Astrocyte of the hippocampus (primary cell): ENCODE results near the gene TMEM140.
"Not testable (repeated sequence)": the region's sequence is repeated elsewhere in the genome, so short reads cannot be mapped to it uniquely, and the experiment has no call there.

Source experiments
- DNase-seq: peaks from one replicate; pipeline ENCODE4 v3.0.0; 2011; ENCODE audit warnings: low read depth, low spot score

The TMEM140 gene

DNA sequence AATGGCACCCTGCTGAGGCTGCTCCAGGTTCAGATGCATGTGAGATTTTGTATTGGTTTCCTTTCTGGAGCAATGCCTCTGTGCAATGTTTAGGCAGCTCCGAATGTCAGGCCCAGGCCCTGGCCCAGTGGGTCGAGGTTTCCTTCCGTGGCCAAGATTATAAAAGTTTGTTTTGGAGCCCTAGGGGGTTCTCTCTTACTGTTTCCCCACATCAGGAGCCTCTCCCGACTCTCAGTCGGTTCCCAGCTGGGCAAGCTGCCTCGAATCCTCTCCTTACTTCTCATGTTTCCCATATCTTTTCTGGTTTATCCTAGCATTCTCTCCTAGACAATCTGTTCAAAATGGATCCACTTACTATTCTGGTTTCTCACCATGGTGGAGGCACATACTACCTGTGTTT is 11.0 kb downstream of the TMEM140 start:
- no peak for DNase-seq

DNA sequence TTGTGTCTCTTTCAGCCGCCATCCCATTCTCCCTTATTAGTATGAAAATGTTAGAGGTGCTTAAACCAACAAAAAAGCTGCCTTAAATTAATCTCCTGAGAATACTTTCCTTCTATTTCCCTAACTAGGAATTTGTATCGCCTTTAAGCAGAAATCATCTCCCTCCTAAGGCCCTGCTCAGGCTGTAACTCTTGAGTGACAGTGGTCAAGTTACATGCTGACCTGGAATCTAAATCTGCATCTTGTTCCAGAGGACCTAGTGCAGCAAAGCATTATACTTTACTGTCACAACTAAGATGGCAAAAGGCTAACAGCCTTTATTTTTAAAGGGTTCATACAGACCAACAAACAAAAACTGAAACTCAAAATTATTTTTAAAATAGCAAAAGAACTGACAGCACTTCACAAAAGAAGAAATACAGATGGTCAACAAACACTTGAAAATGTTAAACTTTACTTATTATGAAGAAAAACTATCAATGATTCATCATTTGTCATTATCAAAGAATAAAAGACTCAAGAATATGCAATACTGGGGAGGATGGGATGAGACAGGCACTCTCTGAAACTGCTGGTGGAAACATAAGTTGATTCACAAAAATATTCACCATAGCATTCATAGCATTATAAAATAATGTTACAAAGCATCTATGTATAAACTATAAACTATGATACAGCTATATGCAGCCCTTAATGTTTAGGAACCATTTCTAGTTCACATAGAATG is 11.7 kb downstream of the TMEM140 start:
- no peak for DNase-seq

DNA sequence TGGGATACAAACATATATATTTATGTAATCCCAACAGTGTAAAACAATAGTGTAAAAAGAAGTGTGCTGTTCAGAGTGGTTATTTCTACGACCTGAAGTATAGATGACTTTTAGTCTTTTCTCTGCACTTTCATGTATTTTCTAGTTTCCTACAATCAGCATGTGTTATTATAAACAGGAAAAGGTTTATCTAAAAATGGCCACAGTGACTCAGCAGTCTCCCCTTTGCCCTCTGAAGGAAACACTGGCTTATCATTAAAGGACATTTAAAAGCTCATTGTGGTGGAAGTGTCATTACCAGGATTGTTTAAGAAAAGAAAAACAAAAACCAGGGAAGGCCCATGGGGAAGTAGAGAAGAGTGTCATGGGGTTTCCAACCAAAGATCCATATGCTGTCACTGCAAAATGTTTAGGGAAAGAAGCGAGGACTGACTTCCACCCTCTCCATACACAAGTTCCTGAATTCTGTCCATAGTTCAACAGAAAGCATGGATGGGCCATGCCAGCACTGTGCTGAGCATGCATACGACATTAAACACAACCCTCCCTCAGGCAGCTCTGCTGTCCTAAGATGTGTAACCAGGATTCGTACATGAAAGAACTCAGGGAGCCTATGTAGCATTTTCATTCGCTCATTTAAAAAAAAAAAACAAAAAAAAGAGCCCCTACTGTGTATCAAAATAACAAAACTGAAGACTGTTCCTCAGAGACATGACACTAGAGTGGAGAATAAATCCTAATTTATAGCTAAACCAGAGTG is 12.4 kb downstream of the TMEM140 start:
- DNase-seq = peak; percentile 11

DNA sequence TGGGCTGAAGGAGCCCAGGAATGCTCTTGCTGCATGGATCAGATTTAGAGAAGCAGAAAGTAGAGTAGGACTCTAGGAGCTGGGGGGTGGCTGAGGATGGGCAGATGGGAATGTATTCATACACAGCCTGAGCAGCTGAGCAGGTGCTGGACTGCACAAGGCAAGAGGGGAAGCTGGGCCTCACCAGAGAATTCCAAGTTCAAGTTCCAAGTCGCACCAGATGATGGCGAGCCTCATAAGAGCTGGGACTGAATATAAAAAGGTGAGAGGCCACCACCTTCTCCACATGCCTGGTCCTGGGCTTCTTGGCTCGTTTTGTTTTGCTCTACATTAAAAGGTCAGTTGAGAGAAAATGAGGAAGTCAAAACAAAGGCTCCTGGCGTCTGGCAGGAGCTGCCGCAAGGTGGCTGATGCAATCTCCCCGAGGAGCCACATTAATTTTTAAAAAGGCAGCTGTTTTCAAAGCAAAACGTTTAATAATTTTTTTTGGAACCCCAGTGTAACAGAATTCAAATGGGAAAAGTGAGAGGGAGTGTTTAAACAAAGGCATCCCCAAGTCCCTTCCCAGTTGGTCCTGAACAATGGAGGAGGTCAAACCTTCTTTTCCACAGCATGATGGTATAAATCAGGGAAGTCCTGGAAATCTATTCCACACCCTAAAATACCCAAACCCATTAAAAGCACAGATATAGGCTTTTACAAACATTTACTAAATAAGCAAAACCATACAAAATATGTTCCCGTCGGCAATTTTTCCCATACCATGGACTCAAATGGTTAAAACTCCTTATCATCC is 13.2 kb downstream of the TMEM140 start:
- no peak for DNase-seq

DNA sequence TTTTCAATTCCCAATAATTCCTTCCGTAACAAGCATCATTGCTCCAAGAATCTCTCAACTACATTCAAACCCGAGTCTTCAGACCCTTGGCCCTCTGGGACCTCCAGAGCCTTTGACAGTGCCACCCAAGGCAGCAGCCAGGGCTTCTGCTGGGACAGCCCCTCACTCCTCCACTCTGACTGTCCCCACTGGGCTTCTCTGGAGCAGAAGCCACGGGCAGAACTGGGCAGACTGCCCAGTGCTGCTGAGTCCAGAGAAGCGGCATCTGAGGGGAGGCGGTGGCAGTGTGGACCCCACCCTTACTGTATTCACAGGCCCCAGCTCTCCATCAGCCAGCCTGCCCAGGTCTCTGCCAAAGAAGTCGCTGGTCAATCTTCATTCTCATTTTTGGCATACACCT is 13.8 kb downstream of the TMEM140 start:
- DNase-seq = no peak

DNA sequence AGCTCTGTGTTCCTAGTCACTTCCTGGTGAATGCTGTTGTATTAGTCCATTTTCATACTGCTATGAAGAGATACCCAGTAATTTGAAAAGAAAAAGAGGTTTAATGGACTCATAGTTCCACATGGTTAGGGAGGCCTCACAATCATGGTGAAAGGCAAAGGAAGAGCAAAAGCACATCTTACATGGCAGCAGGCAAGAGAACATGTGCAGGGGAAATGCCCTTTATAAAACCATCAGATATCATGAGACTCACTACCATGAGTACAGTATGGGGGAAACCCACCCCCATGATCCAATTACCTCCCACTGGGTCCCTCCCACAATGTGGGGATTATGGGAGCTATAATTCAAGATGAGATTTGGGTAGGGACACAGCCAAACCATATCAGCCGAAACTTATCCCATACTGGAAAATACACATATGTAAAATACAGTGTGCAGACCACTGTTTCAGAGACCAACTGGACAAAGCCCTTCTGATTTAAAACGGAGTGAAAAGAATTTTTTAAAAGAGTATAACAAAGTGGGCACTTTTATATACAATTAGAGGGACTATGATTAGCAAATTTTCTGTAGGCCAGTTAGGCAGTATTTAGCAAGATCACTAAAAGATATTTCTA is 14.6 kb downstream of the TMEM140 start:
- no peak for DNase-seq

DNA sequence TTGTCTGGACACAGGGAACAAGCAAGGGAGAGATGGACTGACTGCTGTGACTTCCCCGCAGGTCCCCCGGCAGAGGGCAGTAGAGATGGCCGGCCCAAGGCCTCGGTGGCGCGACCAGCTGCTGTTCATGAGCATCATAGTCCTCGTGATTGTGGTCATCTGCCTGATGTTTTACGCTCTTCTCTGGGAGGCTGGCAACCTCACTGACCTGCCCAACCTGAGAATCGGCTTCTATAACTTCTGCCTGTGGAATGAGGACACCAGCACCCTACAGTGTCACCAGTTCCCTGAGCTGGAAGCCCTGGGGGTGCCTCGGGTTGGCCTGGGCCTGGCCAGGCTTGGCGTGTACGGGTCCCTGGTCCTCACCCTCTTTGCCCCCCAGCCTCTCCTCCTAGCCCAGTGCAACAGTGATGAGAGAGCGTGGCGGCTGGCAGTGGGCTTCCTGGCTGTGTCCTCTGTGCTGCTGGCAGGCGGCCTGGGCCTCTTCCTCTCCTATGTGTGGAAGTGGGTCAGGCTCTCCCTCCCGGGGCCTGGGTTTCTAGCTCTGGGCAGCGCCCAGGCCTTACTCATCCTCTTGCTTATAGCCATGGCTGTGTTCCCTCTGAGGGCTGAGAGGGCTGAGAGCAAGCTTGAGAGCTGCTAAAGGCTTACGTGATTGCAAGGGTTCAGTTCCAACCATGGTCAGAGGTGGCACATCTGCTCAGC is 16.6 kb downstream of the TMEM140 start:
- no peak for DNase-seq

DNA sequence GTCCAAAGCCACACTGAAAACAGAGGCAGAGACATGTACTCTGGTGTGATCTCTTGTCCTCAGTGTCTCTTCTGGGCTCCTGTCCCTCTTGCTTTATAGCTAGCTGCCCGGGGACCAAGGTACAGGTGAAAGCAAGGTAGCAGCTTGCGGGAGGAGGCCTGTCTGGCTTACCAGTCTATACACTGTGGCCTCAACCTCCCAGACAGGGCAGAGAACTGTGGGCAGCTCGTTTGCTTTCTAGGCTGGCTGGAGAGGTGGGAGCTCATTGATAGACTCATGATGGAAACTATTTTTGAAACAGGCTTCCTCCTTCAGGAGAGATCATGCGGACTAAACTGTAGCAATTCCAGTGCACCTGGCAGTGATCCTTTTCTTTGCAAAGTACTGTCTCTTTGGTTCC is 18.0 kb downstream of the TMEM140 start:
- DNase-seq = no peak

DNA sequence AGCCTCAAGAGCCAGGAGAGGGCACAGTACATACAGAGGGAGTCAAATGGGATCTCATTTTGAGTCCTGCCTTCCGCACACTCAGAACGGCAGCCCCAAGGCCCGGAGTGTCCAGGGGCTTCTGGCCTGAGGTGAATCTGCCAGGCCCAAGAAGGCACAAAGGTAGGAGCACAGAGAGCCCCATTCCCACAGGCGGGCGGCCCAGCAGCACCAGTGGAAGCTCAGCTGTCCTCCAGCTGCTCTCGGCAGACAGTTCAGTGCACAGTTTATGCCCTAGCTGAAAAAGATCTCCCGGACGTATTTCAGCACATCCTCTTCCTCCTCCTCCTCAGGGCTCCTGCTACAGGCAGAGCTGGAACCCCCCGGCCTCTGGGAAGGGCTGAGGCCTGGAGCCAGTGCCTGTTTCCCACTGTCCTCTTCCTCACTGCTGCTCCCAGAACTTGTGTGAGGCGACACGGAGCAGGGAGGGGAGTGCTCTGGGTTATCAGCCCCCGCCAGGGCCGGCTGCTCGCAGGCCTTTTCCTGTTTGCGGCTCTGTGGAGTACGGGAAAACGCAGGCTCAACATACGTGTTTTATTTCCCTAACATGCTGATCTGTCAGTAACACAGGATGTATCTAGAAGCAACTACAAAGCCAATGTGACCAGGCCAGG is 18.6 kb downstream of the TMEM140 start:
- no peak for DNase-seq

DNA sequence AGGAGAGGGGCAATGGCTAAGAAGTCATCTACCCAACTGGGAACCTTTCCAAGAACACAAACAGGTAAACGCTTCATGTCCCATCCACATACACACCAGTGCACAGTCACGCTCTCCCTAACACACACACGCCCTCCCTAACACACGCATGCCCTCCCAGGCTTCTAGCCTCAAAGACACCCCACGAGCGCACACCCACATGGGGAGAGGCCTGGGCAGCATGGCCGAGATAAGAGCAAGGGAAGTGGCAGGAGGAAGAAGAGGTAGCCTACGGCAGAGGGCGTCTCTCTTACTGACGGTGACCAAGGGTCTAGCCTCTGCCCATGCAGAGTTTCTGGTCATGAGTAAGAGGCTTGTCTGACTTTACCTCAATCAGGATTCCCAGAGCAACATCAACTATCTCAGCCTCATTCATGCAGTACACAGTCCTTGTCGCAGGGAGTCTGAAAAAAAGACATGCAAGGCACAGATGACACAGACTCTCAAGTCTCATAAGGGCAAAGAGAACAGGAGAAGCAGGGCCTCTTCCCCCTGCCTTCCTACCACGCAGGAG is 19.6 kb downstream of the TMEM140 start:
- no peak for DNase-seq

DNA sequence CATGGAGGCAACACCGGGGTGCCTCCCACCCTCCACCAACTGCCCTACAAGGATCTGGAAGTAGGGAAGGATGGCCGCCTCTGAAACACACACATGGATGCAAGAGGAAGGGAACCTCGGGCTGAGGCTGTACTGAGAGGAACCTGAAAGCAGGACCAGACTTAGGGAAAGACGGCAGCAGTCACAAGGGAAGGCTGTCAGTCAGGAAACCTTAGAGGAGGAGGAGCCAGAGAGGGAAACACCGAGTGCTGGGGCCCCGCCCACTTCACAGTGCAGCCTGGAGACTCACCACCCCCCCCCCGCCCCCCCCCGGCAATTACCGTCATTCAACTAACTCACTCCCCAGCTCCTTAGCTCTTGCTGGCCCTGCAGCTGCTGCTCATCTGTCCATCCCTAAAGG is 20.1 kb downstream of the TMEM140 start:
- no peak for DNase-seq

DNA sequence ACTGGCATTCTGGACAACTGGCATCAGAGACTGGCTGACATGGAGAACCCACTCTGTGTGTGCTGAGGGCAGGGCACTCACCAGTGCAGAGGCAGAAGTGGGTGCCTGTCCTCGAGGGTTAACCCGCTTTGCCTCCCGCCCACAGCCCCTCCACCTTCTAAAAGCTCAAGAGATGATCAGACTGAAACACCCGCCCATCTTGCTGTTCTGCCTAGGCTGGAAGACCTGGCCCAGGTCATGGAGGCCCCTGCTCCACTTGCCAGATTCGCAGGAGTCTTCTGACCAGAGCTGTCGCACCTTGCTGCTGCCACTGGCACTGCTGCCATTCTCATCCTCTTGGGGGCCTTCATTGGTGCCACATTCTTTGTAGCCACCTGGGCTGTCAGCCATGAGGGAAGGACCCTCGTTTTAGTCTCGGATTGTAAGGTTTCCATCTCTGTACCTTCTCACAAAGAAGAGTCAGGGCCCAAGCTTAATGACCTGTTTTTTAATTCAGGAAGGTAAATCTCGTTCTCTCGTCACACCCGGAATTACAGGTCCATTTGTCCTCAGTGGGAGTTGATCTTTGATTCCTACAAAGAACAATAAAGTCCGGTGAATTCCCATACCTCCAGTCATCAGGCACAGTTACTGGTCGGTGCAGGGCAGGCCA is 20.7 kb downstream of the TMEM140 start:
- no peak for DNase-seq

DNA sequence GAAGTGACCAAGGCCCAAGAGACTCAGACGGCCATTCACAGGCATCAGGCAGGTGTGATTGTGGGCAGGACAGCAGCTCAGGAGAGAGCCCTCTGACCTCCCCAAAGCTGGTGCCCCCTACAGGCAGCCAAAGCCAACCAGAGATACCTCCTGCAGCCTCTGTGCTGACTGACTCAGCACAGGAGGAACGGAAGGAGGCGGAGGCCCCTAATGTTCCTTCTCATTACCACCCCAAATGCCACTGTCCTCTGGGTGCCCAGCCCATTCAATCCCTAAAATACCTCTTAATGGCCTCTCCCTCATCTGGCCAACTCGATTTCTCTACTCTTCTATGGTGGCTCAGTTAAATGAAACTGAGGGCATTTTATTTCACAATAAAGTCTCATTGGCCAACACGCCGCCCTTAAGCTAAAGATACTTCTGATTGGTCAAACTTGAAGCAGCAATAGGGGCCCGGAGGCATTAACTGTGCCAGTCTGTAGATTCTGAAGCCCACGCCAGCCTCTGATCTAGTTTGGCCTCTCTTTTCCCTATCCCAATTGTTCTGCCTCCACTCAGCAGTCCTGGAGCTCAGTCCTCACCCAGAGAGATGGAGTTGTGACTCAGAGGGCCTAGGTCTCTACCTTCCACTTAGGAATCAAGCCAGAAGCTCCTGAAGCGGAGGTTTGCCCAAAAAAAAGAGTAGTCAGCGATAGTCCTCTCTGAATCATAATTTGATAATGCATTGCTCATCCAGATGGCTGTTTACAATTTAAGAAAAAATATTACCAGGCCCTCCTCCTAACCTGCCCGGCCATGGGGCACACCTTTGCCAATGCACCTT is 21.5 kb downstream of the TMEM140 start:
- peak; percentile 23 for DNase-seq

DNA sequence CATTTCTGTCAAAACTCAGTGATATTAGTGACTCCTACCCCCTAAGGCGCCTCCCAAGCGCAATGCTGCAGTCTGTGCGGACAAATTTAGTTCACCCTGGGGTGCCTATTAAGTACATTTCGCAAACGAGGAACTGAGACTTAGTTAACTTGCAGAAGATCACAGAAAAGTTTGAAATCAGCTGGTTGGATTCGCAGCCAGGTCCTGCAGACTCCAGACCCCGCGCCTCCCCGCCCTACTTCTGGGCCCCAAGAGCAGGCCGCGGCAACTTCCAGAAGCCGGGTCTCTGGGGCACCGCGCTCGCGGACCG is 22.0 kb downstream of the TMEM140 start:
- no peak for DNase-seq

DNA sequence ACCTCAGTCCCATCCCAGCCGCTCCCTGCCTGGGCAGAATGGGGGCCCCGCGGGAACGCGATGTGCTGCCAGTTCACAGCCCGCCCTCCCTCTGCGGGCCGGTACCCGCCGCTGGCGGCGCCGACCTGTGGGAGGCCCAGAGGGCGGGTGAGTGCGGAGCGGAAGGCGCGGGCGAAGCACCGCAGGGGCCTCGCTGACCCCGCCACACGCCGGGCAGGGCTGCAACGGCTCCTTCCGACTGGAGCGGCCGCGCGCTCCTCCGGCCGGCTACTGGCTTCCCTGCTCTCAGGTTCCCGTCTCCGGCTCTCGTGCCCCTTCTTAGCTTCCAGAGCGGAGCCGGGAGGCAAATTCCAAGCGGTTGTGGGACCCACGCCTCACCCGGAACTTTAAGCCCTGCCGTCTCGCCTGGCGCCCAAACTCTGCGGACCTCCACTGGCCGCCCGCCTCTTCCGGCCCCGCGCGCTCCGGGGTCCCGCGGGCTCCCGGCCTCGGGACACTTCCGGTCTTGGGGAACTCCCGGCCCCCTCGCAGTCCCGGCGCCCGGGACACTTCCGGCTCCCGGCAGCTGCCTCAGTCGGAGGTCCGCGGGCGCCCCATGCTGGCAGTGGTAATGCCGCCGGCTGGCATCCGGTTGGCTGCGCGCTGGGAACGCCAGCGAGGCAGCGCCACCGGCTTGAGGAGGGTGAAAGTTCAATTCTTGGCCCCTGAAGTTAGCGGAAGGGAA is 22.6 kb downstream of the TMEM140 start, which contains the start of gene CYREN:
TSS of gene CYREN (minus strand) at position 434 of the 724 bp plus-strand sequence. CDS start 1,785 bp downstream, outside the sequence.
- peak; percentile 97 for DNase-seq

DNA sequence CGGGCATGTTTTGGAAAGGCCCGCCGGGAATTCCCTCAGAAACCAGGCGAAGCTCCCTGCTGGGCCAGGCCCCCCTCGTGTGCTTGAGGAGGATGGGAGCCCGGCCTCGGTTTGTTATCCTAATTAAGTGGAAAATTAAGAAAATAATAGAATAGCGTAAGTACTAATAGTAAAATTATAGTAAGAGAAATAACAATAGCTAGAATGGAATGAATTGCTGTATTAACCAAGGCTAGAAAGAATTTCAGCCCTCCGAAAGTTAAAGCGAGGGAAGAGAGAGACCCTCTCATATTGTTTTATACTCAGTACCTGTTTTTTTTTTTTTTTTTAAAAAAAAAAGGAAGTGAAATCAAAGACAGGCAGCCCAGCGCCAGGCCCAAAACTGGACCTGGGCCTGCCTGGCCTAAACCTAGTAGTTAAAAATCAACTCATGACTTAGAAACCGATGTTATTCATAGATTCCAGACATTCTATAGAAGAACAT is 23.2 kb downstream of the TMEM140 start:
- not testable (repeated sequence) for DNase-seq

DNA sequence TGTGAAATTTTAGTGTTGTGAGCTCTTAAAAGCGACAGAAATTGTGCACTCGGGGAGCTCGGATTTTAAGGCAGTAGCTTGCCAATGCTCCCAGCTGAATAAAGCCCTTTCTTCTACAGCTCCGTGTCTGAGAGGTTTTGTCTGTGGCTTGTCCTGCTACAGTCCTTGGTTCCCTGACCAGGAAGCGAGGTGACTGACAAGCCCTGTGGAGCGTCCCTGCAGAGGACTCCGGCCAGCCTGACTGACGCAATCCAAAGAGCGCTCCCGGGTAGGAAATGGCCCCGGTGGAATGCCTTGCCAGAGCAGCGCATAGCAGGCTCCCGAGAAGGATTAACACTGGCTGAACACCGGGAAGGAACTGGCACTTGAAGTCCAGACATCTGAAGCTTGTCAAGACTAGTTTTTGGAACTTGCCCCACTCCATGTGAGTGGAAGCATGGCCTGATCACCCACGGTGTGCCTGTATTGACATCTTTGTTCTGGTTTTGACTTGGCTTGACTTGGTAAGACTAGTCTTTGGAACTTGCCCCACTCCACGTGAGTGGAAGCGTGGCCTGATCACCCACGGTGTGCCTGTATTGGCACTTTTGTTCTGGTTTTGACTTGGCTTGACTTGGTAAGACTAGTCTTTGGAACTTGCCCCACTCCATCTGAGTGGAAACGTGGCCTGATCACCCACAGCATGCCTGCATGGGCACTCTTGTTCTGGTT is 23.9 kb downstream of the TMEM140 start:
- peak; percentile 24 for DNase-seq

DNA sequence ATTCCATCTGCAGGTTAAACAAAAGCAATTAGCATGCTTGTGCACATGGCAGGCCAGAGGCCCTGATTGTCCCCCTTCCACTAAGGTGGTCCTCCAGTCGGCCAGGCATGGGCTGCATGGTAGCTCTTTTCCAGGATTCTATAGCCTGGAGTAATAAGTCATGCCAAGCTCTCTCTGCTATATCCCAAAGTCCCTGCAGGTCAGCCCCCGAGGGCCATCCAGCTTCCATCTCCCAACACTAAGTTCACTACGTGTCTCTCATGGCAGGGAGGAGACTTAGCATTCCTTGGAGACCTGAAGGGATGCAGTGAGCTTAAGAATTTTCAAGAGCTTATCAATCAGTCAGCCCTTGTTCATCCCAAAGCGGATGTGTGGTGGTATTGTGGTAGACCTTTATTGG is 26.0 kb downstream of the TMEM140 start:
- DNase-seq = not testable (repeated sequence)
